Hepatocyte (in vitro differentiated cells): ENCODE measurements around the gene SLC30A7. TPM values are rescaled to one million over a fixed set of nuclear protein-coding genes. Genes with fewer than 3 reads are reported as not detected.
A peak's percentile ranks its signal among the peaks of the same experiment; 100 is the strongest.

Source experiments
- DNase-seq: peaks from one replicate; pipeline ENCODE4 v3.0.0-alpha.2; 2016; ENCODE audit warnings: low spot score
- H2AFZ ChIP-seq: fragments of 200-600 bp; sonication (generic); 2 replicates; pipeline ENCODE4 v1.6.0; 2016; ENCODE audit warnings: antibody characterized with exemption, mild to moderate bottlenecking
- H3K27ac ChIP-seq: fragments of 200-600 bp; sonication (generic); 2 replicates; pipeline ENCODE4 v1.5.1; 2016; ENCODE audit warnings: mild to moderate bottlenecking
- H3K27me3 ChIP-seq: fragments of 200-600 bp; sonication (generic); 2 replicates; pipeline ENCODE4 v1.6.1; 2016
- H3K36me3 ChIP-seq: fragments of 200-600 bp; sonication (generic); replicated peaks from 2 replicates; pipeline ENCODE4 v1.5.1; 2016; ENCODE audit warnings: low read depth; ENCODE audit not compliant: insufficient read depth
- H3K4me1 ChIP-seq: fragments of 200-600 bp; sonication (generic); 2 replicates; pipeline ENCODE4 v1.5.1; 2016; ENCODE audit warnings: mild to moderate bottlenecking, moderate library complexity; ENCODE audit not compliant: insufficient read depth
- H3K4me2 ChIP-seq: fragments of 200-600 bp; sonication (generic); 2 replicates; pipeline ENCODE4 v1.6.0; 2016
- H3K4me3 ChIP-seq: fragments of 200-600 bp; sonication (generic); 2 replicates; pipeline ENCODE4 v1.5.1; 2016; ENCODE audit warnings: mild to moderate bottlenecking
- H3K79me2 ChIP-seq: fragments of 200-600 bp; sonication (generic); 2 replicates; pipeline ENCODE4 v1.6.0; 2017; ENCODE audit warnings: mild to moderate bottlenecking
- H3K9me2 ChIP-seq: fragments of 200-600 bp; sonication (generic); replicated peaks from 2 replicates; pipeline ENCODE4 v1.6.0; 2017; ENCODE audit warnings: mild to moderate bottlenecking; ENCODE audit not compliant: insufficient read depth
- H3K9me3 ChIP-seq: fragments of 200-600 bp; sonication (generic); 2 replicates; pipeline ENCODE4 v1.5.1; 2016; ENCODE audit warnings: low read depth, mild to moderate bottlenecking
- H4K20me1 ChIP-seq: fragments of 200-600 bp; sonication (generic); 2 replicates; pipeline ENCODE4 v1.6.0; 2016; ENCODE audit warnings: mild to moderate bottlenecking; ENCODE audit not compliant: insufficient read depth, poor library complexity, severe bottlenecking
- EZH2 ChIP-seq: fragments of 200-600 bp; sonication (generic); IDR thresholded peaks from 2 replicates; pipeline ENCODE4 v1.6.1; 2016; ENCODE audit warnings: antibody characterized with exemption, mild to moderate bottlenecking, borderline replicate concordance
- EZH2phosphoT487 ChIP-seq: fragments of 200-600 bp; sonication (generic); IDR thresholded peaks from one replicate; pipeline ENCODE4 v1.6.1; 2018; ENCODE audit warnings: antibody characterized with exemption, mild to moderate bottlenecking, low read depth, moderate library complexity; ENCODE audit not compliant: unreplicated experiment, severe bottlenecking
- WGBS: methylation state at CpG from one replicate; pipeline ENCODE4 v1.1.6; 2016; ENCODE audit warnings: low lambda C conversion rate; ENCODE audit errors: missing lambda C conversion rate; 5-methylcytosine and 5-hydroxymethylcytosine counted together
- polyA plus RNA-seq: library from polyadenylated mRNA; unstranded; fragments of >200 nt; fragmentation: Nextera tagmentation; extraction: Ambion mirVana; gene quantifications from 2 replicates; pipeline ENCODE4 v1.2.1, GENCODE V29; 2016
- total RNA-seq: library from RNA; depleted of rRNA; stranded (reverse); fragments of >200 nt; gene quantifications from 2 replicates; pipeline ENCODE4 v1.2.3, GENCODE V29; 2014
- TF ChIP-seq, protein P1 (sequence below): fragments of 200-600 bp; sonication (generic); IDR thresholded peaks from 2 replicates; pipeline ENCODE4 v1.5.1; 2016; ENCODE audit warnings: antibody characterized with exemption, mild to moderate bottlenecking; ENCODE audit not compliant: poor library complexity

SLC30A7 gene
- total and polyA plus RNA-seq, 2 experiments from 2014 or later: 23.0 to 61.9 TPM

DNA sequence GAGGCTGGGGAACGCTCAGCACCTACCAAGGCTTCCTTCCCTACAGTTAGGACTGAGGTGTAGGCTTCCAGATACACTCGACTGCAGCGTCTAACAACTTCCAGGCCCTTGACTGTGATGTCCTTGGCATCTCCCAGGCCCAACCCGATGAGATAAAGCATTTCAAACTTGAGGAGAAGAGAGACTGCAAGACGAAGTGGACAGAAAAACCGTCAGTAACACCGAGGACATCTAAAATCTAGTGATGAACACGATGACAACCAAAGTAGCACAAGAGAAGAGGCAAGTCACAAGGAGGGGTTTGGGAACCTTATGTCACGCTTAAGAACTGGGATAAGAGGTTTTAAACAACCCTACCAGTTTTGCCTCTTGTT, 129.4 kb downstream of the SLC30A7 start:
- peak; percentile 32 for DNase-seq
- peaks cover 25% of the 10 kb centered on the region for H3K79me2 ChIP-seq

DNA sequence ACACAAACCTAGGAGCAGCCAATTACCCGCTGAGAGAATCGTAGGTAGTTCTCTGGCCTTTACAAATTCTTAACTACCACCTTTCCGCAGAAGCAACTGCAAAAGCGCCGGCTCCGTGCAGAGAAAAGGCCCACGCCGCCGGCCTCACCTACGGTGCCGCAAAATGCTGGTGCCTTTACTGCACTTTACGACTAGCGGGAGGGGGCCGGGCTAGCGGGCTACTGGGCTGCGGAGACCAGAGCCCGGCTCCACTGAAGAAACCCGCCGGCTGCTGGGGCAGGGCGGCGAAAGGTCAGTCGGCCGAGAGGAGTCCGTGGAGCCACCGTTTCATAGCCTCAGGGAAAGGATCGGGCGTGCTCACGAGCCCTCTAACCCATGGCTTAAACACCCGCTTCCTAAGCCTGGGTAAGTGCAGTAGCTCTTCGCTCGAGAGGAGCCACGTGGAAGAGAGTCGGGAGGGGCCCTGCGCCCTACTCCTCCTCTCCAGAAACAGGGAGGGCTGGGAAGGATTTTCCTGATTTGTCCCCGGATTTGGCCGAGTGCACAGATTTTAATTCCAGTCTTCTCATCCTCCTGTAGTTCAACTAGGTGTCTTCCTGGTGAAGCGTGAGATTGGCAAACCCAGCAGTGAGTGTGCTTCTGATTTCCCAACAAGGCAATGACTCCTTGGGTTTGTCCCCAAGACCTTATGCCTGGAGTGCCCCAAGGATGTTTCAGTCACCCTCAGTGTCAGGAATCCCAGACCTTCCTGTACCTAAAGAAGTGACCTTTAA, 130.0 kb downstream of the SLC30A7 start, which contains the start of gene DPH5:
Gene DPH5 (minus strand): TSS at position 128 of the 773 bp plus-strand sequence. CDS start 341 bp downstream, outside the sequence.
- peak within 1 kb of the TSS; percentile 89 for H3K4me2 ChIP-seq
- H3K27ac ChIP-seq: peak within 1 kb of the TSS; percentile 88
- H3K9me2 ChIP-seq: no peaks in the 10 kb centered on the region
- H2AFZ ChIP-seq: peak within 1 kb of the TSS; percentile 85
- H3K4me1 ChIP-seq: peaks cover 12% of the 10 kb centered on the region
- H3K4me3 ChIP-seq: peak within 1 kb of the TSS; percentile 72
- DNase-seq: peak; percentile 93
- no peaks in the 10 kb centered on the region for H3K9me3 ChIP-seq
- H3K27me3 ChIP-seq: no peaks in the 10 kb centered on the region
- H3K79me2 ChIP-seq: peaks cover 25% of the 10 kb centered on the region
- WGBS: 1% methylated on average over 37 of the region's 37 CpGs
- no peaks in the 10 kb centered on the region for H3K36me3 ChIP-seq
- no peak for TF ChIP-seq EZH2phosphoT487
- TF ChIP-seq, protein P1, sequence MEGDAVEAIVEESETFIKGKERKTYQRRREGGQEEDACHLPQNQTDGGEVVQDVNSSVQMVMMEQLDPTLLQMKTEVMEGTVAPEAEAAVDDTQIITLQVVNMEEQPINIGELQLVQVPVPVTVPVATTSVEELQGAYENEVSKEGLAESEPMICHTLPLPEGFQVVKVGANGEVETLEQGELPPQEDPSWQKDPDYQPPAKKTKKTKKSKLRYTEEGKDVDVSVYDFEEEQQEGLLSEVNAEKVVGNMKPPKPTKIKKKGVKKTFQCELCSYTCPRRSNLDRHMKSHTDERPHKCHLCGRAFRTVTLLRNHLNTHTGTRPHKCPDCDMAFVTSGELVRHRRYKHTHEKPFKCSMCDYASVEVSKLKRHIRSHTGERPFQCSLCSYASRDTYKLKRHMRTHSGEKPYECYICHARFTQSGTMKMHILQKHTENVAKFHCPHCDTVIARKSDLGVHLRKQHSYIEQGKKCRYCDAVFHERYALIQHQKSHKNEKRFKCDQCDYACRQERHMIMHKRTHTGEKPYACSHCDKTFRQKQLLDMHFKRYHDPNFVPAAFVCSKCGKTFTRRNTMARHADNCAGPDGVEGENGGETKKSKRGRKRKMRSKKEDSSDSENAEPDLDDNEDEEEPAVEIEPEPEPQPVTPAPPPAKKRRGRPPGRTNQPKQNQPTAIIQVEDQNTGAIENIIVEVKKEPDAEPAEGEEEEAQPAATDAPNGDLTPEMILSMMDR: no peak
- no peak for TF ChIP-seq EZH2
- H4K20me1 ChIP-seq: no peaks in the 10 kb centered on the region

More for the DNA sequence above, 129.4 kb downstream of the SLC30A7 start:
- H3K27ac ChIP-seq: peak overlapping the region; percentile 88
- H3K4me2 ChIP-seq: peak overlapping the region; percentile 89
- H3K36me3 ChIP-seq: no peaks in the 10 kb centered on the region
- H2AFZ ChIP-seq: peak overlapping the region; percentile 85
- peaks cover 12% of the 10 kb centered on the region for H3K4me1 ChIP-seq
- H3K27me3 ChIP-seq: no peaks in the 10 kb centered on the region
- H3K9me3 ChIP-seq: no peaks in the 10 kb centered on the region
- H3K4me3 ChIP-seq: peak overlapping the region; percentile 72
- no peaks in the 10 kb centered on the region for H4K20me1 ChIP-seq
- WGBS: under 1% methylated on average over 9 of the region's 9 CpGs
- H3K9me2 ChIP-seq: no peaks in the 10 kb centered on the region
- TF ChIP-seq, protein P1: no peak
- TF ChIP-seq EZH2 (no peak), EZH2phosphoT487 (no peak)

DNA sequence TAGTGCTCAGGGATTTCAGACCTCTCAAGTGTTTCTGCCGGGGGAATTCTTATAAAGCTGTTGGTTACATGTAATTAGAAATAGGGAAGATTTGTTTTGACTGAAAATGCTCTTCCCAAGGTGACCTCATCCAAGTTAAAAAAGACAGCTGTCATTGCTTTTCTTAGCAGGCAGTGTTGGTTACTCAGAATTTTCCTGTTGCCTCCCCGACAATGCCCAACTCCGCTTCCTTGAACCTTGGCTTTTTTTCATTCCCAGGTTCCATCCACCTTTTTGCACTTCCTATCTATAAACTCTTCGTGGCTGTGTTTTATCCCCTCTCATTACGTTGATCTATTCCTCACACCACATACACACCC, 130.5 kb downstream of the SLC30A7 start:
- no peaks in the 10 kb centered on the region for H3K9me3 ChIP-seq
- TF ChIP-seq, protein P1: no peak
- TF ChIP-seq EZH2: no peak
- TF ChIP-seq EZH2phosphoT487: no peak
- H3K4me3 ChIP-seq: peak overlapping the region; percentile 72
- no peaks in the 10 kb centered on the region for H4K20me1 ChIP-seq
- H3K9me2 ChIP-seq: no peaks in the 10 kb centered on the region
- H3K27me3 ChIP-seq: no peaks in the 10 kb centered on the region
- H3K79me2 ChIP-seq: peaks cover 25% of the 10 kb centered on the region
- 44% methylated on average over 5 of the region's 5 CpGs for WGBS
- H2AFZ ChIP-seq: peak overlapping the region; percentile 85
- H3K4me2 ChIP-seq: peak overlapping the region; percentile 89
- H3K36me3 ChIP-seq: no peaks in the 10 kb centered on the region
- H3K4me1 ChIP-seq: peaks cover 12% of the 10 kb centered on the region
- H3K27ac ChIP-seq: peak overlapping the region; percentile 88
- DNase-seq: no peak
